ENCODE results near the gene NCS1.

Gene NCS1

DNA sequence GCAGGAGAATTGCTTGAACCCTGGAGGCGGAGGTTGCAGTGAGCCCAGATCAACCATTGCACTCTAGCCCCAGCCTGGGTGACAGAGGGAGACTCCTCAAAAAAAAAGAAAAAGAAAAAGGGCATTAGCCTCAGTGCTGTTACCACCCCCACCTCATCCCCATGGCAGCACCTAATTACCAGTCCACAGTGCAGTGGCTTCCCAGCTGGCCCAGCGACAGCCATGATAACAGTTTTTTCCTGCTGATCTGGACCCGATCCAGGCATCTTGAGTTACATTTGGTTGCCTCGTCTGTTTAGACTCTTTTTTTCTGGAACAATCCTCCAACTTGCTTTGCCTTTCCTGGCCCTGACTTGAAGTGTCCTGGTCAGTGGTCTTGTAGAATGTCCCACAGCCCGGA lies 24.4 kb downstream of the NCS1 start:
- DNase-seq, result no peak

GRCh38 chr9:130197386-130197785 lies 25.2 kb downstream of the NCS1 start:
- no peak for DNase-seq

GRCh38 chr9:130197888-130198287 lies 25.7 kb downstream of the NCS1 start:
- no peak for DNase-seq

GRCh38 chr9:130198501-130199179 lies 26.4 kb downstream of the NCS1 start:
- DNase-seq, result no peak

DNA sequence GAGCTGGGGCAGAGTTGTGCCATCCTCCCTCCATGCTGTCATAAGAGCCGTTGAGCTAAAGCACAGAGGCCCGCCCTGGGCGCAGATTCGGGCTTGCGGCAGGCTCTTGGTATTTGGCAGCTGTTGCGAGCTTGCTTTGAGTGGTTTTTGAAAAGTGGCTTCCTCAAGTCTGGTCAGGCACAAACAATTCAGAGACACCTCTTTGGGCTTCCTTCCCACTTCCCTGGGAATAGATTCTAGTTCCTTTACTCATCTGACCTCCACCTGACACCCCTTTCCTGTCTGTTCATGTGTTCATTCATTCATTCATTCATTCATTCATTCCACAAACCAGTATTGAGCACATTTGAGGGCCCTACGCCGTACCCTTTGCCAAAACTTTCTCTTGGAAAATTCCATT lies 27.4 kb downstream of the NCS1 start:
- DNase-seq, result no peak

DNA sequence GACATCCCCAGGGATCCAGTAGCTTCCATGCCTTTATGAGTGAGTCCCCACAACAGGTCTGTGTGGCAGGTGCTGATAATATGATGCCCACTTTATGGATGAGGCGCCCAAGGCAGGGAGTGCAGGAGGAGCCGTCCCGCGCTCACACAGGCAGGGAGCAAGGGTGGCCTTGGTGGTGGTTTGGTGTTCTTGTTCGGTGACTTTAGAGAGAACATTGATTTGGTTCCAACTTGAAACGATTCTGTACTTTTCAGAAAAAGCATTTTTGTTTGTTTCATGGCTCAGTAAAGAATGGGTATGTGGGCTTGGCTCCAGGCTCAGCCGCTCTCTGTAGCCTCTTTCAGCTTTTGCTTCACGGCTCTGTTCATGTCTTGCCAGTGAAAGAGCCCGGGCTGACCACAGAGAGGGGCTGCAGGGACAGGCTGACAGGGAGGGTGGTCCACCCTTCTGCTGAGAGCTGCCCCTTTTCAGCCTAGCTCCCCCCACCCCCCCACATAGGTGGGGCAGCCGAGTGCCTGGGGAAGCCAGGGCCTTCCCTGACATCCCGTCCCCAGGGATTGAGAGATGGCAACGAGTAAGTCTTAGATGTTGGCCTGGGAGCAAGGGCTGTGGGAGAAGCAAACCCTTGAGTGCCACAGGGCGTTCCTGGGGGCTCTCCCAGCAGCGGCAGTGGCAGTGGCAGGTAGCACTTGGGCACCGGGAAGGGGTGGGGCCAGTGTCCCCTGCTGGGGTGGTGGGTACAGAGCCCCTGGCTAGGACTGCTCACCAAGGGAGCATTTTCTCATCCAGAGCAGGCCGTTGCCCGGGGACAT lies 28.0 kb downstream of the NCS1 start:
- no peak for DNase-seq

DNA sequence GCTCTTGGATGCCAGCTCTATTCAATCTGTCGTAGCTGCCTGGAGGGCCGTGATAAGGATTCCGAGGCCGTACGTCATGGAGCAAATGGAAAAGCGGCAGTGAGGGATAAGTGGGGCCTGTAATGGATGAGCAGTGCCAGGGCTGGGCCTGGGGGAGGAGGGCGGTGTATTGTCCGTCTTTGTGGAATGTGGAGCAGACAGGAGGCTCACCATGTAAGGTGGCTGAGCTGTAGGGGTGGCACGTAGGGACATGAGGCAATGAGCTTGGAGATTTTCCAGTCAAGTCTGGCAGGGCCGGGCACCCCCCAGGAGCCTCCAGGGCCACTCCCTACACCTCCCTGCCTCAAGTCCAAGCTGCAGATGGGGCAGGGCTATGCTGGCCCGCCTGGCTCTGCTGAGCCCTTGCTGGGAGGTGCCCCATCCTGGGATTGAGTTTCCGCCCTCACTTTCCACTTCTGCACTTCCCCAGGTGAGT lies 29.2 kb downstream of the NCS1 start:
- DNase-seq, result no peak

- no peak for DNase-seq
Observed at GRCh38 chr9:130201974-130202373, 29.8 kb downstream of the NCS1 start.

- DNase-seq, result no peak
Observed at GRCh38 chr9:130204341-130204740, 32.1 kb downstream of the NCS1 start.

- no peak for DNase-seq
Observed at GRCh38 chr9:130204959-130205358, 32.8 kb downstream of the NCS1 start.

DNA sequence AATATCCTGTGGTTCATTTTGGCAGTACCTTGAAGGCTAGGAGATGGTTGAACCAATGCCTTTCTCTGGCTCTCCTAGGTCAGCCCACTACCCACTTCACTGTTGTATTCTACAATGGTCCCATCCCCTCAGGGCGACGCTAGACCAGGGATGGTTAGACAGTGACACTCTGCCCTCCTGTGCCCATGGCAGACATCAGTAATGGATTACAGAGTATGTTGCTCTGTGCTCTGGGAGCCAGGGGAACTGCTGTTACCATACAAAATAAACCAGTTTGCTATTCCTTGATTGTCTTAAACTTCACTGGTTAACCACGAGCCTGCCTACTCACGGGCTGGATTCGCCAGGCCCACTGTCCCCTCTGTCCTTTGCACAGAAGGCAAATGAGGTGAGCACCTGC lies 33.7 kb downstream of the NCS1 start:
- DNase-seq, result no peak

DNA sequence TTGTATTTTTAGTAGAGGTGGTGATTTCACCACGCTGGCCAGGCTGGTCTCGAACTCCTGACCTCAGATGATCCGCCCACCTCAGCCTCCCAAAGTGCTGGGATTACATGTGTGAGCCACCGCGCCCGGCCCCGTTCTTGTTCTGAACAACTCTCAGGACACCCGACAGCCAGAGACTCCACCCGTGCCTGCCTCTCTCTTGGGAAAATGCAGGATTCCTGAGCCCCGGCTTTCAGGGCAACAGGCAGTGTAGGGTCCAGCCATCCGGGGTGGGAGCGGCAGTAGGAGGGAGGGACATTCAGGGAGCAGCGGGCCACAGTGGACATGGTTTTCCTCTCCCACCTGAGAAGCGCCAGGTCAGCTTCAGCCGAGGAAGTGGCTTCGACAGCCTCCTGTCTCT lies 34.4 kb downstream of the NCS1 start:
- no peak for DNase-seq

- no peak for DNase-seq
Observed at GRCh38 chr9:130207241-130207992, 35.2 kb downstream of the NCS1 start.

DNA sequence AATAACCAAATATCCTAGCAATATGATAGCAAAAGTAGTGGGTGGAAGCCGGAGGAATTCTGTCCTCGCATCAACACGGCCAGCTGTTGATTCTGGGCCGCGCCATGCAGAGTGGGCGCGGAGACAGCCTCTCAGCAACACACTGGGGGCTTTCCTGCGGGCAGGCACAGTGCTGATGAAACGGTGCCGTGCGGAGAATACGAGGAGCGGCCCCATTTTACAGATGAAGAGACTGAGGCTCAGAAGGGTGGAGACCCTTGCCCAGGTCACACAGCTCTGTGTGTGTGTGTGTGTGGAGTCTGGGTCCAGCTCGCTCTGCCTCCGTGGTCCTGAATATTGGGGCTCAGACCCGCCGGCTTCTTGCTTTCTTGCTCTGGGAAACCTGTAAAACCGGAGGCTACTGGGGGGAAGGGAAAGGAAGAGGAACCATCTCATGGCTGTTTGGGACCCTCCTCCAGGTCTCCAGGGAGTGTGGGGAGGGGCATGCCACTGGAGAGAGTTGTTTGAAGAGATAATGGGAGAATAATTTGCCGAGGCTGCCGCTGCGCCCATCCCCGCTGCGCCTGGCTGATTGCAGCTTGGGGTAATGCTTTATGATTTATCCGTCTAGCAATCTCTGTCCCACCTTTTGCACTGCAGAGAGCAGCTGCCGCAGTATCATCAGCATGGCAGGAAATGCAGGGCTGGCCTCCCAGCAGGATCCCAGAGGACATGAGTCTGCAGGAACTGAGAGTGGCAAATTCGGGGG lies 36.6 kb downstream of the NCS1 start:
- no peak for DNase-seq

GRCh38 chr9:130209422-130209821 lies 37.2 kb downstream of the NCS1 start:
- DNase-seq, result no peak

GRCh38 chr9:130211548-130212226 lies 39.5 kb downstream of the NCS1 start:
- DNase-seq, result no peak

- DNase-seq, result no peak
Observed at GRCh38 chr9:130212543-130213297, 40.5 kb downstream of the NCS1 start.

DNA sequence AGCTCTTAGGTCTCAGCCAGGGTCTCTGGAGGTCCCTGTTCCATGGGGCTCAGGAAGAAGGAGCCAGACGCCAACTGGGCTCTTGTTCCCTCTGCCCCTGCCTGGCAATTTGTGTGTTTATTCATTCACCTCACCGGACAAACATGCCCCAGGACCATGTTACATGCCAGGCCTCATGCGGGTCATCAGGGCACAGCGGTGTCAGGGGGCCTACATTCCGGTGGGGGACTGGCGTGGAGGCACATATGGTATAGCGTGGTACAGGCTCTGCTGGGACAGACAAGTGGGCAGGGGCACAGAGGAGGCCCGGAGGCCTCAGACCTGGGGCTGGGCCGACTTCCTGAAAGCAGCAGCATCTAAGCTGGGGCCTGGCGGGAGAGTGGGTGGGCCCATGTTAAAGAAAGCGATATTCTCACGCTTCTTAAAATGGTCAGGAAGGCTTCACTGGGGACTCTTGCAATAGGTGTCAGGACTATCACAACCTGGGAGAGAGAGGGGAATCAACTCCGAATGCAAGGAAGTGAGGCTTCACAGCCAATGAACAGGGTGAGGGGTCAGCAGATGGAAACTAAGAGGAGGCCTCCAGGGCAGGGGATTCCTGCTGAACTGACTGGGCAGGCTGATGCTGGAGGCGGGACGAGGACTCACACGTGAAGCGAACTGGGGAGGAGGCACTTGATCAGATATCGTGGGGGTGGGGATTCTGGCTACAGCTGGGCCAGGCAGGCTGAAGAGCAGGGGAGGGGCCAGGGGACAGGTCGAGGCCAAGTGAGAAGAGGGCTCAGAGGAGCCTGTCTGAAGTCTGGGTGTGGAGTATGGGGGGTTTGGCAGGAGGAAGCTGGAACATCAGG lies 41.9 kb downstream of the NCS1 start:
- DNase-seq, result no peak

GRCh38 chr9:130214776-130215340 lies 42.7 kb downstream of the NCS1 start:
- no peak for DNase-seq

All from T-helper 9 cell (primary cell).